Endothelial cell of umbilical vein (primary cell): Measurements from ENCODE around the gene CREM. TPM values are rescaled to one million over a fixed set of nuclear protein-coding genes. Genes with fewer than 3 reads are reported as not detected.

Experiments
- BruUV-seq: library from RNA; stranded (reverse); fragments of 400-500 nt; replicated peaks from 2 replicates; lab custom pipeline; 2021; lab: Mats Ljungman, UMichigan
- CTCF ChIA-PET: fragments of 300-600, 350-600 bp; sonication (Branson Sonifier 250); formaldehyde crosslinking; loops from one replicate; lab custom pipeline; 2021; ENCODE audit warnings: antibody characterized with exemption, inconsistent platforms; lab: Charles Lee
- POLR2A ChIA-PET: fragments of 300-600, 350-600 bp; sonication (Branson Sonifier 250); formaldehyde crosslinking; loops from one replicate; lab custom pipeline; 2021; ENCODE audit warnings: antibody characterized with exemption, inconsistent platforms; lab: Charles Lee
- DNase-seq: peaks from one replicate; pipeline ENCODE4 v3.0.0-alpha.2; 2011; ENCODE audit warnings: low read depth, low spot score
- FAIRE-seq: peaks from 2 replicates; lab custom pipeline; 2011; peaks lifted over from hg19 to GRCh38; lab: Jason Lieb, UNC
- H2AFZ ChIP-seq: 2 replicates; pipeline ENCODE4 v1.6.0; 2012; ENCODE audit warnings: low read depth, low read length, control low read depth, inconsistent platforms
- H3K27ac ChIP-seq: 2 replicates; pipeline ENCODE4 v1.5.1; 2011; ENCODE audit warnings: low read depth, mild to moderate bottlenecking, control low read depth, low read length, moderate library complexity; ENCODE audit not compliant: insufficient read depth
- H3K27me3 ChIP-seq, 2 experiments: 2 replicates each; pipeline versions ENCODE4 v1.6.0 to v1.6.1; 2011; ENCODE audit warnings: low read length in 2 of 2, mixed read lengths in 1 of 2; ENCODE audit not compliant: control insufficient read depth in 2 of 2, insufficient read depth in 2 of 2
- H3K36me3 ChIP-seq, 2 experiments: 2 replicates in 1 of 2; 3 replicates in 1 of 2; pipeline ENCODE4 v1.5.1; 2011; ENCODE audit warnings: low read length in 2 of 2, mild to moderate bottlenecking in 1 of 2, moderate library complexity in 1 of 2; ENCODE audit not compliant: control insufficient read depth in 2 of 2, insufficient read depth in 2 of 2; ENCODE audit errors: extremely low read depth in 1 of 2
- H3K4me1 ChIP-seq: 3 replicates; pipeline ENCODE4 v1.5.1; 2011; ENCODE audit warnings: mild to moderate bottlenecking, low read length; ENCODE audit not compliant: control insufficient read depth, insufficient read depth; ENCODE audit errors: extremely low read depth
- H3K4me2 ChIP-seq: 2 replicates; pipeline ENCODE4 v1.6.1; 2011; ENCODE audit warnings: low read length, control low read depth, mixed read lengths; ENCODE audit not compliant: insufficient read depth
- H3K4me3 ChIP-seq, 3 experiments: fragments of 200-600 bp in 1 of 3; sonication (generic), shearing (Covaris generic) in 1 of 3; replicated peaks in 1 of 3; 2 replicates each; pipeline ENCODE4 v1.5.1; 2011 to 2016; ENCODE audit warnings: control low read depth in 3 of 3, low read length in 3 of 3, mild to moderate bottlenecking in 2 of 3, inconsistent platforms in 1 of 3, low read depth in 1 of 3, moderate library complexity in 1 of 3; ENCODE audit not compliant: insufficient read depth in 1 of 3
- H3K79me2 ChIP-seq: 2 replicates; pipeline ENCODE4 v1.6.0; 2012; ENCODE audit warnings: low read length, inconsistent platforms; ENCODE audit not compliant: control insufficient read depth, insufficient read depth
- H3K9ac ChIP-seq: replicated peaks from 2 replicates; pipeline ENCODE3; 2011; ENCODE audit warnings: low read length, control low read depth; ENCODE audit not compliant: insufficient read depth; ENCODE audit errors: extremely low read depth
- H3K9me1 ChIP-seq: replicated peaks from 3 replicates; pipeline ENCODE4 v1.6.0; 2011; ENCODE audit warnings: mild to moderate bottlenecking, low read length; ENCODE audit not compliant: control insufficient read depth, insufficient read depth; ENCODE audit errors: extremely low read depth
- H3K9me3 ChIP-seq: replicated peaks from 2 replicates; pipeline ENCODE4 v1.5.1; 2012; ENCODE audit warnings: low read length, inconsistent platforms; ENCODE audit not compliant: control insufficient read depth, insufficient read depth
- H4K20me1 ChIP-seq: replicated peaks from 2 replicates; pipeline ENCODE3; 2011; ENCODE audit warnings: mild to moderate bottlenecking, low read length; ENCODE audit not compliant: control insufficient read depth, insufficient read depth; ENCODE audit errors: extremely low read depth
- CTCF ChIP-seq, 2 donors: IDR thresholded peaks; 1 replicate in 1 of 2; 2 replicates in 1 of 2; pipeline ENCODE4 v1.5.1; 2011; ENCODE audit warnings: low read length in 2 of 2, mild to moderate bottlenecking in 2 of 2, moderate library complexity in 2 of 2, control low read depth in 1 of 2, inconsistent platforms in 1 of 2, low read depth in 1 of 2; ENCODE audit not compliant: insufficient read depth in 1 of 2; ENCODE audit errors: extremely low read depth in 1 of 2
- EZH2 ChIP-seq: IDR thresholded peaks from 2 replicates; pipeline ENCODE4 v1.6.1; 2012; ENCODE audit warnings: borderline replicate concordance, low read depth, mild to moderate bottlenecking, moderate library complexity, low read length, inconsistent platforms; ENCODE audit not compliant: severe bottlenecking
- FOS ChIP-seq: IDR thresholded peaks from 2 replicates; pipeline ENCODE4 v1.6.1; 2011; ENCODE audit warnings: mild to moderate bottlenecking, low read length, moderate library complexity, borderline replicate concordance; ENCODE audit not compliant: insufficient read depth
- GATA2 ChIP-seq: IDR thresholded peaks from 2 replicates; pipeline ENCODE4 v1.7.0; 2011; ENCODE audit warnings: low read depth, mild to moderate bottlenecking, moderate library complexity, mixed read lengths, low read length; ENCODE audit not compliant: insufficient read length, insufficient read depth
- JUN ChIP-seq: IDR thresholded peaks from 2 replicates; pipeline ENCODE4 v1.6.1; 2011; ENCODE audit warnings: borderline replicate concordance, low read depth; ENCODE audit not compliant: insufficient read length, insufficient read depth
- MAX ChIP-seq: IDR thresholded peaks from 2 replicates; pipeline ENCODE4 v1.6.1; 2011; ENCODE audit not compliant: insufficient read depth, insufficient read length
- MYC ChIP-seq: IDR thresholded peaks from one replicate; pipeline ENCODE4 v1.6.1; 2011; ENCODE audit warnings: mild to moderate bottlenecking, low read depth, low read length
- POLR2AphosphoS5 ChIP-seq: IDR thresholded peaks from 2 replicates; pipeline ENCODE4 v1.6.1; 2012; ENCODE audit warnings: low read depth, mild to moderate bottlenecking, control low read depth, low read length, moderate library complexity; ENCODE audit not compliant: insufficient read depth
- dilution Hi-C: fragments of 300-500 bp; cut with MboI; formaldehyde crosslinking; loops from one replicate; pipeline ENCODE4 v1.15.0; 2019; ENCODE audit warnings: low sequenced_read_pairs; ENCODE audit not compliant: extremely low pct_ligation_motif_present
- intact Hi-C: fragments of 100-400 bp; cut with micrococcal nuclease; formaldehyde crosslinking; loops from one replicate; pipeline ENCODE4 v1.10.0; 2022
- polyA plus RNA-seq, 4 experiments: library from polyadenylated mRNA; depleted of rRNA in 3 of 4; stranded (reverse) in 3 of 4; unstranded in 1 of 4; fragments of >200 nt; gene quantifications; 2 replicates each; pipeline versions ENCODE4 v1.2.1 to v1.2.3, GENCODE V29; 2011 to 2012; ENCODE audit warnings: missing spikeins in 1 of 4
- total RNA-seq: library from RNA; stranded (reverse); gene quantifications from 2 replicates; pipeline ENCODE4 v1.2.3, GENCODE V29; 2021

Gene CREM
- total and polyA plus RNA-seq, 2 donors (not counting 3 experiments of a cell fraction or from before 2014, with no cell fraction given), result 35.5 to 39.8 TPM

- Histone ChIP-seq H2AFZ (peak overlapping the region; percentile 16), H3K79me2 (no peaks in the 10 kb centered on the region), H3K4me3 (no peak overlapping the region), H3K4me1 (peaks cover 12% of the 10 kb centered on the region), H4K20me1 (no peaks in the 10 kb centered on the region), H3K36me3 (no peaks in the 10 kb centered on the region), H3K9ac (no peak overlapping the region), H3K9me3 (no peaks in the 10 kb centered on the region), H3K27me3 (no peaks in the 10 kb centered on the region), H3K9me1 (no peaks in the 10 kb centered on the region), H3K27ac (no peak overlapping the region), H3K4me2 (no peak overlapping the region)
- dilution Hi-C loops, result loop anchor here (25.0 kb wide), 1 partner anchor 108 kb away; no protein-coding TSS in a partner anchor
- TF ChIP-seq FOS, result no peak
- no peak for TF ChIP-seq JUN
- no peak for TF ChIP-seq CTCF (IDR thresholded peaks at IDR 0.05; ENCODE audit: extremely low read depth in 1 of 2, insufficient read depth in 1 of 2, low read depth in 1 of 2, low read length in 2 of 2)
- no peak for TF ChIP-seq POLR2AphosphoS5
- TF ChIP-seq GATA2, result no peak
- TF ChIP-seq EZH2, result no peak
- TF ChIP-seq MYC, result no peak
- no peak for TF ChIP-seq MAX
- FAIRE-seq, result no peak
- intact Hi-C loops, result loop anchor here (2.0 to 10.0 kb wide), 3 partner anchors 23 to 553 kb away; partner anchors contain the start of gene PARD3
- DNase-seq, result no peak
- ChIA-PET CTCF (interaction anchor here (0.7 to 7.4 kb wide), 9 partner anchors 9 to 226 kb away, joined by 3 to 103 read pairs (median 10); partner anchors contain the start of gene CREM), POLR2A (no interaction called here)
- no TSS peak for BruUV-seq
These were observed 93.5 kb downstream of the CREM start for GRCh38 chr10:35219891-35220890.
